ENCODE results near the gene ENO2. TPM values are rescaled to one million over a fixed set of nuclear protein-coding genes. Genes with fewer than 3 reads are reported as not detected.

The ENO2 gene
- total and polyA plus RNA-seq, 2 donors (not counting 1 experiment from before 2014, with no cell fraction given) = 20.3 to 43.0 TPM

- Histone ChIP-seq H3K27ac (ENCODE audit: insufficient read depth, low read length) (peak overlapping the region; percentile 74), H3K9ac (ENCODE audit: insufficient read depth, low read length) (peak overlapping the region; percentile 78), H4K20me1 (ENCODE audit: control insufficient read depth, extremely low read depth, insufficient read depth, low read length) (no peaks in the 10 kb centered on the region), H3K9me3 (ENCODE audit: control insufficient read depth, insufficient read depth, low read depth, low read length) (no peaks in the 10 kb centered on the region), H3K79me2 (ENCODE audit: control insufficient read depth, insufficient read depth, low read length) (peaks cover 22% of the 10 kb centered on the region), H3K4me1 (ENCODE audit: control insufficient read depth, extremely low read depth, insufficient read depth, low read length) (peaks cover 12% of the 10 kb centered on the region), H3K36me3 (ENCODE audit: control insufficient read depth, insufficient read depth, low read length) (peaks cover 36% of the 10 kb centered on the region), H3K27me3 (ENCODE audit: control insufficient read depth, insufficient read depth, low read length) (no peaks in the 10 kb centered on the region), H2AFZ (ENCODE audit: low read length) (no peak overlapping the region), H3K4me2 (ENCODE audit: extremely low read depth, insufficient read depth, low read length) (peak overlapping the region; percentile 41), H3K4me3 (replicated peaks in 1 of 4; ENCODE audit: control extremely low read depth in 1 of 4, insufficient read depth in 1 of 4, low read depth in 3 of 4, low read length in 4 of 4) (peak overlapping the region in 2 of 4 experiments; percentile 60 to 62)
- no peak for TF ChIP-seq CTCF (conservative IDR thresholded peaks at IDR 0.05 in 1 of 2, IDR thresholded peaks at IDR 0.05 in 1 of 2; ENCODE audit: low read depth in 1 of 2, low read length in 2 of 2)
- TF ChIP-seq EZH2 (IDR thresholded peaks at IDR 0.05; ENCODE audit: low read length, missing control alignments) = no peak
- no peak for DNase-seq (ENCODE audit: low read depth in 2 of 2)
These were observed 22.5 kb downstream of the ENO2 start for GRCh38 chr12:6936636-6937480.

- Histone ChIP-seq H3K9me3 (ENCODE audit: control insufficient read depth, insufficient read depth, low read depth, low read length) (no peaks in the 10 kb centered on the region), H3K36me3 (ENCODE audit: control insufficient read depth, insufficient read depth, low read length) (peaks cover 36% of the 10 kb centered on the region), H3K4me1 (ENCODE audit: control insufficient read depth, extremely low read depth, insufficient read depth, low read length) (peaks cover 14% of the 10 kb centered on the region), H3K27ac (ENCODE audit: insufficient read depth, low read length) (peak overlapping the region; percentile 74), H3K79me2 (ENCODE audit: control insufficient read depth, insufficient read depth, low read length) (peaks cover 13% of the 10 kb centered on the region), H4K20me1 (ENCODE audit: control insufficient read depth, extremely low read depth, insufficient read depth, low read length) (no peaks in the 10 kb centered on the region), H3K9ac (ENCODE audit: insufficient read depth, low read length) (peak overlapping the region; percentile 78), H3K4me2 (ENCODE audit: extremely low read depth, insufficient read depth, low read length) (peak overlapping the region; percentile 75), H3K27me3 (ENCODE audit: control insufficient read depth, insufficient read depth, low read length) (no peaks in the 10 kb centered on the region), H3K4me3 (replicated peaks in 1 of 4; ENCODE audit: control extremely low read depth in 1 of 4, insufficient read depth in 1 of 4, low read depth in 3 of 4, low read length in 4 of 4) (peak overlapping the region; percentile 39 to 62 (median 56)), H2AFZ (ENCODE audit: low read length) (no peak overlapping the region)
- peak; percentile 91 to 92 for DNase-seq (ENCODE audit: low read depth in 2 of 2)
- peak; percentile 82 to 93 for TF ChIP-seq CTCF (conservative IDR thresholded peaks at IDR 0.05 in 1 of 2, IDR thresholded peaks at IDR 0.05 in 1 of 2; ENCODE audit: low read depth in 1 of 2, low read length in 2 of 2)
- TF ChIP-seq EZH2 (IDR thresholded peaks at IDR 0.05; ENCODE audit: low read length, missing control alignments) = no peak
These were observed 23.3 kb downstream of the ENO2 start for GRCh38 chr12:6937481-6938352.

Measured in fibroblast of lung (primary cell).